NCI-H2171 (cell line): ENCODE data around the gene KCTD8.

Source experiments
- DNase-seq: peaks from one replicate; lab custom pipeline; 2025; lab: John Stamatoyannopoulos, UW

Gene KCTD8

GRCh38 chr4:44162538-44163270 is 285.9 kb downstream of the KCTD8 start:
- DNase-seq = no peak

- no peak for DNase-seq
These were observed 286.9 kb downstream of the KCTD8 start for GRCh38 chr4:44161756-44162155.

GRCh38 chr4:44160776-44161367 is 287.7 kb downstream of the KCTD8 start:
- no peak for DNase-seq

GRCh38 chr4:44159991-44160390 is 288.6 kb downstream of the KCTD8 start:
- no peak for DNase-seq

GRCh38 chr4:44157611-44158277 is 290.9 kb downstream of the KCTD8 start:
- no peak for DNase-seq

GRCh38 chr4:44150091-44150576 is 298.5 kb downstream of the KCTD8 start:
- no peak for DNase-seq

GRCh38 chr4:44149282-44149681 is 299.3 kb downstream of the KCTD8 start:
- no peak for DNase-seq

GRCh38 chr4:44147571-44148075 is 301.0 kb downstream of the KCTD8 start:
- DNase-seq = no peak

- DNase-seq = no peak
These were observed 302.1 kb downstream of the KCTD8 start for GRCh38 chr4:44146516-44146915.

- no peak for DNase-seq
These were observed 302.7 kb downstream of the KCTD8 start for GRCh38 chr4:44145868-44146267.

GRCh38 chr4:44132526-44132925 is 316.1 kb downstream of the KCTD8 start:
- no peak for DNase-seq
